Measurements from ENCODE around the gene MORC2.

GRCh38 chr22:30970356-30970746, 1.8 kb upstream of the MORC2 start:
- TF ChIP-seq, protein P1, sequence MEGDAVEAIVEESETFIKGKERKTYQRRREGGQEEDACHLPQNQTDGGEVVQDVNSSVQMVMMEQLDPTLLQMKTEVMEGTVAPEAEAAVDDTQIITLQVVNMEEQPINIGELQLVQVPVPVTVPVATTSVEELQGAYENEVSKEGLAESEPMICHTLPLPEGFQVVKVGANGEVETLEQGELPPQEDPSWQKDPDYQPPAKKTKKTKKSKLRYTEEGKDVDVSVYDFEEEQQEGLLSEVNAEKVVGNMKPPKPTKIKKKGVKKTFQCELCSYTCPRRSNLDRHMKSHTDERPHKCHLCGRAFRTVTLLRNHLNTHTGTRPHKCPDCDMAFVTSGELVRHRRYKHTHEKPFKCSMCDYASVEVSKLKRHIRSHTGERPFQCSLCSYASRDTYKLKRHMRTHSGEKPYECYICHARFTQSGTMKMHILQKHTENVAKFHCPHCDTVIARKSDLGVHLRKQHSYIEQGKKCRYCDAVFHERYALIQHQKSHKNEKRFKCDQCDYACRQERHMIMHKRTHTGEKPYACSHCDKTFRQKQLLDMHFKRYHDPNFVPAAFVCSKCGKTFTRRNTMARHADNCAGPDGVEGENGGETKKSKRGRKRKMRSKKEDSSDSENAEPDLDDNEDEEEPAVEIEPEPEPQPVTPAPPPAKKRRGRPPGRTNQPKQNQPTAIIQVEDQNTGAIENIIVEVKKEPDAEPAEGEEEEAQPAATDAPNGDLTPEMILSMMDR (conservative IDR thresholded peaks at IDR 0.05): no peak
- TF ChIP-seq ZFX (IDR thresholded peaks at IDR 0.05): no peak

All from C4-2B (cell line).